Uterus (tissue), 4 donors: ENCODE data around the gene PATE4. TPM values are rescaled to one million over a fixed set of nuclear protein-coding genes. Genes with fewer than 3 reads are reported as not detected.

Experiments used
- DNase-seq, 2 donors: peaks; one replicate each; pipeline ENCODE4 v3.0.0-alpha.2; 2019 to 2020
- H3K27ac ChIP-seq, 2 donors: fragments of 200-600 bp; sonication (generic); 1 replicate in 1 of 2; 2 replicates in 1 of 2; pipeline ENCODE4 v1.5.1; 2016 to 2018
- H3K27me3 ChIP-seq, 2 donors: fragments of 200-600 bp; sonication (generic); one replicate each; pipeline ENCODE4 v1.5.1; 2018 to 2019; ENCODE audit warnings: control low read depth in 1 of 2
- H3K36me3 ChIP-seq, 2 donors: fragments of 200-600 bp; sonication (generic); one replicate each; pipeline ENCODE4 v1.5.1; 2019; ENCODE audit warnings: control low read depth in 1 of 2
- H3K4me1 ChIP-seq, 2 donors: fragments of 200-600 bp; sonication (generic); one replicate each; pipeline ENCODE4 v1.5.1; 2018 to 2019; ENCODE audit warnings: control low read depth in 1 of 2
- H3K4me3 ChIP-seq, 2 donors: fragments of 200-600 bp; sonication (generic); 1 replicate in 1 of 2; 2 replicates in 1 of 2; pipeline ENCODE4 v1.5.1; 2018 to 2019; ENCODE audit warnings: mild to moderate bottlenecking in 1 of 2
- H3K9me3 ChIP-seq, 2 donors: fragments of 200-600 bp; sonication (generic); one replicate each; pipeline ENCODE4 v1.5.1; 2019; ENCODE audit warnings: control low read depth in 1 of 2
- POLR2A ChIP-seq, 2 donors: fragments of 450-650 bp; IDR thresholded peaks; one replicate each; pipeline ENCODE4 v1.6.1; 2016; ENCODE audit warnings: antibody characterized with exemption in 2 of 2, mild to moderate bottlenecking in 1 of 2, moderate library complexity in 1 of 2
- intact Hi-C: fragments of 100-400 bp; cut with DNase I; formaldehyde crosslinking; loops from one replicate; pipeline ENCODE4 v1.15.1; 2023; ENCODE audit warnings: low total_unique reads
- total RNA-seq, 4 donors: library from RNA; depleted of rRNA in 3 of 4; stranded (reverse); fragments of >200 nt in 3 of 4; gene quantifications; one replicate each; pipeline versions ENCODE4 v1.1.0 to v1.2.4, GENCODE V29; 2014 to 2023
- TF ChIP-seq, protein P1 (sequence below), 4 experiments: fragments of 200-600 bp in 2 of 4; fragments of 450-650 bp in 2 of 4; sonication (generic) in 2 of 4; IDR thresholded peaks; one replicate each; pipeline ENCODE4 v1.5.1; 2016 to 2019; ENCODE audit warnings: antibody characterized with exemption in 4 of 4, mild to moderate bottlenecking in 2 of 4, moderate library complexity in 1 of 4
- donor health status: DM: yes; HTN: yes; CAD: no.

PATE4 gene
- not detected for total RNA-seq

DNA sequence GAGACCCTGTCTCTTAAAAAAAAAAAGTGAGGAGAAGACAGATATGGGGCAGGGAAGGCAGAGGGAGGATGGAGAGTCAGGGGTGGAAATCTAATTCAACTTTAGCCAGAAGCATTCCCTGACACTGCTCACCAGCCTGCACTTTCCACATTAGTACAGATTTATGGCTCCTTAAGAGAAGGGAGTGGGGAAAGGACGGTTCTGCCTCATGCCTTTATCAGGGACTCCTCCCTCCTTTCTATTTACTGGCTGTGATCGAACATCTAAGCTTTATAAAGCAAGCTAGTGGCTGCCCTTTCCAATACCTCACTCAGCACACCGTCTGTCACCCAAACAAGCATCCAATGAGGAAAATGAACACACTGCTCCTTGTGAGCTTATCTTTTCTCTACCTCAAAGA lies at the start of gene PATE4:
Gene PATE4, plus strand, starts transcription at position 301 of the 400 bp plus-strand sequence. Its CDS starts 44 bp downstream, at position 345.
- TF ChIP-seq POLR2A (IDR thresholded peaks at IDR 0.05): no peak
- TF ChIP-seq, protein P1, sequence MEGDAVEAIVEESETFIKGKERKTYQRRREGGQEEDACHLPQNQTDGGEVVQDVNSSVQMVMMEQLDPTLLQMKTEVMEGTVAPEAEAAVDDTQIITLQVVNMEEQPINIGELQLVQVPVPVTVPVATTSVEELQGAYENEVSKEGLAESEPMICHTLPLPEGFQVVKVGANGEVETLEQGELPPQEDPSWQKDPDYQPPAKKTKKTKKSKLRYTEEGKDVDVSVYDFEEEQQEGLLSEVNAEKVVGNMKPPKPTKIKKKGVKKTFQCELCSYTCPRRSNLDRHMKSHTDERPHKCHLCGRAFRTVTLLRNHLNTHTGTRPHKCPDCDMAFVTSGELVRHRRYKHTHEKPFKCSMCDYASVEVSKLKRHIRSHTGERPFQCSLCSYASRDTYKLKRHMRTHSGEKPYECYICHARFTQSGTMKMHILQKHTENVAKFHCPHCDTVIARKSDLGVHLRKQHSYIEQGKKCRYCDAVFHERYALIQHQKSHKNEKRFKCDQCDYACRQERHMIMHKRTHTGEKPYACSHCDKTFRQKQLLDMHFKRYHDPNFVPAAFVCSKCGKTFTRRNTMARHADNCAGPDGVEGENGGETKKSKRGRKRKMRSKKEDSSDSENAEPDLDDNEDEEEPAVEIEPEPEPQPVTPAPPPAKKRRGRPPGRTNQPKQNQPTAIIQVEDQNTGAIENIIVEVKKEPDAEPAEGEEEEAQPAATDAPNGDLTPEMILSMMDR (IDR thresholded peaks at IDR 0.05): no peak
- intact Hi-C loops: no loop called here
- H3K27me3 ChIP-seq: no peaks in the 10 kb centered on the region

DNA sequence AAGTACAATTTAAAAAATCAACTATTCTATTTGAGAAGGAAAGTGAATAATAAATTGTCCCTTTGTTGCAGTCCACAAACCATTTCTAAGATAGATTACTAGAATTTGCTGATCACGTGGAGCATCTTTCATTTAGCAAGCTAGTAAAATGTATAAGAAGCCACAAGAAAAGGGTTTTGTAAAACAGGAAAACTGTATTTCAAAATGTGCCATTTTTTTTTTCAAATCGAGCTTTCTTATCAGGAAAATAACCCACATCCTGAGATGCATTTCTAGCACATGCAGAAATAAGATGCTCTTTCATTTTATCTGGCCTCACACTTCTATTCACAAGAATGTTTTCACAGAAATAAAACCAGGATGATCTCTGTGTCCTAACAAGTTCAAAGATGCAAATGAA lies 48.4 kb upstream of the PATE4 start:
- H3K27me3 ChIP-seq: no peaks in the 10 kb centered on the region
- TF ChIP-seq, protein P1 (IDR thresholded peaks at IDR 0.05): no peak
- no peak for TF ChIP-seq POLR2A (IDR thresholded peaks at IDR 0.05)
- intact Hi-C loops: no loop called here
- H3K4me3 ChIP-seq: no peak overlapping the region
- H3K36me3 ChIP-seq: no peaks in the 10 kb centered on the region
- H3K9me3 ChIP-seq: no peaks in the 10 kb centered on the region
- no peak overlapping the region for H3K27ac ChIP-seq
- DNase-seq: no peak
- H3K4me1 ChIP-seq: no peaks in the 10 kb centered on the region

More for the DNA sequence above, at the start of gene PATE4:
- DNase-seq: no peak
- no peak within 1 kb of the TSS for H3K27ac ChIP-seq
- H3K4me1 ChIP-seq: no peaks in the 10 kb centered on the region
- H3K36me3 ChIP-seq: no peaks in the 10 kb centered on the region
- H3K9me3 ChIP-seq: no peaks in the 10 kb centered on the region
- H3K4me3 ChIP-seq: no peak within 1 kb of the TSS

DNA sequence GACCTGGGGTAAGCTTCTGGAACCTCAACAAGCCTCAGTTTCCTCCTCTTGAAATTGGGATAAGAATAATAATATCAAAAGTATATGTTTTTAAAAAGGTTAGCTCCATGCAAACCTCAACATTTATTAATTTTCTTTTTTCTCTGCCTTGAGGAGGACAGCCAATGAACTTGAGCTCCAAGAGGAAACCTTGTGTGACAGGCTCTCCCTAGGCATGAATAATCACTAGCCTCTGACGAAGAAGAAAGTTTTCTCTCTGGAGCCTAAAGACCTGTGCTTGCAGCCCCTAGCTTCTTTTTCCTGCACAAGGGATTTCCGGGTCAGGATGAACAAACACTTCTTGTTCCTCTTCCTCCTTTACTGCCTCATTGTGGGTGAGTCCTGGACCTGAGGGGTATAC lies 45.3 kb upstream of the PATE4 start, which contains the start of gene PATE3:
Gene PATE3, plus strand, starts transcription at position 301 of the 400 bp plus-strand sequence. Its CDS starts 25 bp downstream, at position 326.
- Histone ChIP-seq H3K27me3 (no peaks in the 10 kb centered on the region), H3K36me3 (no peaks in the 10 kb centered on the region), H3K4me1 (no peaks in the 10 kb centered on the region), H3K4me3 (no peak within 1 kb of the TSS), H3K27ac (no peak within 1 kb of the TSS), H3K9me3 (no peaks in the 10 kb centered on the region)
- DNase-seq: no peak
- intact Hi-C loops: no loop called here
- TF ChIP-seq, protein P1 (IDR thresholded peaks at IDR 0.05): no peak
- no peak for TF ChIP-seq POLR2A (IDR thresholded peaks at IDR 0.05)

GRCh38 chr11:125790825-125791224 lies 42.3 kb upstream of the PATE4 start:
- intact Hi-C loops: no loop called here
- no peak overlapping the region for H3K27ac ChIP-seq
- DNase-seq: no peak
- H3K4me3 ChIP-seq: no peak overlapping the region
- H3K36me3 ChIP-seq: no peaks in the 10 kb centered on the region
- H3K27me3 ChIP-seq: no peaks in the 10 kb centered on the region
- TF ChIP-seq POLR2A (IDR thresholded peaks at IDR 0.05): no peak
- TF ChIP-seq, protein P1 (IDR thresholded peaks at IDR 0.05): no peak
- H3K4me1 ChIP-seq: no peaks in the 10 kb centered on the region
- peaks cover 0 to 4% of the 10 kb centered on the region in 2 donors for H3K9me3 ChIP-seq

GRCh38 chr11:125797641-125798040 lies 35.5 kb upstream of the PATE4 start:
- DNase-seq: no peak
- Histone ChIP-seq H3K36me3 (peaks cover 0 to 2% of the 10 kb centered on the region in 2 donors), H3K27me3 (no peaks in the 10 kb centered on the region), H3K9me3 (peaks cover 6 to 9% of the 10 kb centered on the region in 2 donors), H3K4me3 (no peak overlapping the region), H3K27ac (no peak overlapping the region), H3K4me1 (no peaks in the 10 kb centered on the region)
- intact Hi-C loops: no loop called here
- TF ChIP-seq POLR2A (IDR thresholded peaks at IDR 0.05): no peak
- TF ChIP-seq, protein P1 (IDR thresholded peaks at IDR 0.05): no peak
